ENCODE measurements around the gene RPS29. TPM values are rescaled to one million over a fixed set of nuclear protein-coding genes. Genes with fewer than 3 reads are reported as not detected.

RPS29 gene
- total and polyA plus RNA-seq, 10 of the 15 experiments (the other 5 are each of a cell fraction or from before 2014, with no cell fraction given), result 2,685 to 10,815 (median 4,359) TPM

- TF ChIP-seq CUX1 (IDR thresholded peaks at IDR 0.05; ENCODE audit: insufficient replicate concordance, low read depth, low read length) (no peak), TARDBP (IDR thresholded peaks at IDR 0.05; ENCODE audit: borderline replicate concordance) (no peak), ATF2 (IDR thresholded peaks at IDR 0.05; ENCODE audit: low read length) (no peak), SREBF1 (IDR thresholded peaks at IDR 0.05; ENCODE audit: low read length) (no peak), ESRRA (IDR thresholded peaks at IDR 0.05; ENCODE audit: low read length) (no peak), YY1 (IDR thresholded peaks at IDR 0.05; ENCODE audit: low read depth, low read length) (peak; percentile 96), HDGF (IDR thresholded peaks at IDR 0.05) (no peak), HCFC1 (IDR thresholded peaks at IDR 0.05; ENCODE audit: low read length) (peak; percentile 60), NRF1 (conservative IDR thresholded peaks at IDR 0.05; ENCODE audit: low read depth, low read length) (no peak; the same call in 1 of the 2 replicates), SRF (IDR thresholded peaks at IDR 0.05; ENCODE audit: low read depth in 2 of 2, low read length in 2 of 2) (no peak), PKNOX1 (IDR thresholded peaks at IDR 0.05) (peak; percentile 83), CBFB (IDR thresholded peaks at IDR 0.05; ENCODE audit: low read depth) (peak; percentile 80; the same call in 1 of the 2 replicates), PAX8 (IDR thresholded peaks at IDR 0.05) (no peak), MEF2A (IDR thresholded peaks at IDR 0.05; ENCODE audit: insufficient read depth, low read depth, low read length) (0 out of 2 replicates have a peak, but pooled peaks have one; percentile 44), JUND (IDR thresholded peaks at IDR 0.05; ENCODE audit: low read depth, low read length) (0 out of 2 replicates have a peak, but pooled peaks have one; percentile 0), STAT1 (conservative IDR thresholded peaks at IDR 0.05) (peak; percentile 72; the same call in 1 of the 2 replicates), KDM1A (IDR thresholded peaks at IDR 0.05; ENCODE audit: borderline replicate concordance) (no peak), CREB1 (IDR thresholded peaks at IDR 0.05; ENCODE audit: low read depth) (peak; percentile 65), USF1 (IDR thresholded peaks at IDR 0.05; ENCODE audit: borderline replicate concordance, extremely low read length, insufficient read depth, low read depth, low read length) (no peak), IRF5 (IDR thresholded peaks at IDR 0.05; ENCODE audit: borderline replicate concordance) (peak; percentile 96), ZNF24 (IDR thresholded peaks at IDR 0.05) (no peak)
Measured at GRCh38 chr14:49598485-49599300, 12.5 kb upstream of the RPS29 start, which contains the start of gene LRR1 (continued).

Data from GM12878 (cell line).